ENCODE measurements around the gene C10orf143. TPM values are rescaled to one million over a fixed set of nuclear protein-coding genes. Genes with fewer than 3 reads are reported as not detected.

Gene C10orf143
- total RNA-seq, 1 donor from 2014 or later: 3.1 TPM

GRCh38 chr10:130066743-130067142, 43.9 kb downstream of the C10orf143 start:
- Mint-ChIP-seq H3K9me3 (no peaks in the 10 kb centered on the region), H3K27me3 (ENCODE audit: low read depth) (no peaks in the 10 kb centered on the region), H3K4me3 (ENCODE audit: low read depth) (no peak overlapping the region), H3K36me3 (ENCODE audit: low read depth) (no peaks in the 10 kb centered on the region), H3K27ac (no peak overlapping the region), H3K4me1 (ENCODE audit: low read depth) (no peaks in the 10 kb centered on the region)
- intact Hi-C loops (cut with micrococcal nuclease): no loop called here
- no peak for DNase-seq (ENCODE audit: low spot score)

DNA sequence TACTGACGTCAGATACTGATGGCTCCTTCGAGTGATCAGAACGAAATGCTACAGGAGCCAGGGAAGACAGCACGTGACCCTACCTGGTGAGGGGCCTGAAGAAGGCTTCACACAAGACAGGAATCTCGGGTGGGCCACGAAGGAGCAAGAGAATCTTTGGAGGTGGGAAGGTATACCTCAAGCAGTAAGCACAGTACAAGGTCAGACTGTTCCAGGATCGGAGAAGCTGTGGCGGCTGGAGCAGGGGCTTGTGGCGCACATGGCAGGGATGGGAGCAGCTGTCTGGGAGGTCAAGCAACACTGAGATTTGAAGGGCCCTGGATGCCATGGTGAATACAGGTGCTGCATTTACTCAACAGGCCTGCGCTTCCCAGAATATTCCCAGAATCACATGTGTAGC, 45.4 kb downstream of the C10orf143 start:
- H3K36me3 Mint-ChIP-seq (ENCODE audit: low read depth): no peaks in the 10 kb centered on the region
- DNase-seq (ENCODE audit: low spot score): no peak
- no peak overlapping the region for H3K27ac Mint-ChIP-seq
- intact Hi-C loops (cut with micrococcal nuclease): no loop called here
- H3K4me3 Mint-ChIP-seq (ENCODE audit: low read depth): no peak overlapping the region
- H3K4me1 Mint-ChIP-seq (ENCODE audit: low read depth): no peaks in the 10 kb centered on the region
- no peaks in the 10 kb centered on the region for H3K27me3 Mint-ChIP-seq (ENCODE audit: low read depth)
- no peaks in the 10 kb centered on the region for H3K9me3 Mint-ChIP-seq

GRCh38 chr10:130064783-130065182, 45.8 kb downstream of the C10orf143 start:
- no peak overlapping the region for H3K4me3 Mint-ChIP-seq (ENCODE audit: low read depth)
- no peaks in the 10 kb centered on the region for H3K9me3 Mint-ChIP-seq
- no peaks in the 10 kb centered on the region for H3K36me3 Mint-ChIP-seq (ENCODE audit: low read depth)
- H3K4me1 Mint-ChIP-seq (ENCODE audit: low read depth): no peaks in the 10 kb centered on the region
- H3K27ac Mint-ChIP-seq: no peak overlapping the region
- no peaks in the 10 kb centered on the region for H3K27me3 Mint-ChIP-seq (ENCODE audit: low read depth)
- no peak for DNase-seq (ENCODE audit: low spot score)
- intact Hi-C loops (cut with micrococcal nuclease): no loop called here

- Mint-ChIP-seq H3K9me3 (no peaks in the 10 kb centered on the region), H3K36me3 (ENCODE audit: low read depth) (no peaks in the 10 kb centered on the region), H3K27me3 (ENCODE audit: low read depth) (no peaks in the 10 kb centered on the region), H3K4me1 (ENCODE audit: low read depth) (no peaks in the 10 kb centered on the region), H3K27ac (no peak overlapping the region), H3K4me3 (ENCODE audit: low read depth) (no peak overlapping the region)
- intact Hi-C loops (cut with micrococcal nuclease): no loop called here
- no peak for DNase-seq (ENCODE audit: low spot score)
Observed at GRCh38 chr10:130062976-130063375, 47.7 kb downstream of the C10orf143 start.

DNA sequence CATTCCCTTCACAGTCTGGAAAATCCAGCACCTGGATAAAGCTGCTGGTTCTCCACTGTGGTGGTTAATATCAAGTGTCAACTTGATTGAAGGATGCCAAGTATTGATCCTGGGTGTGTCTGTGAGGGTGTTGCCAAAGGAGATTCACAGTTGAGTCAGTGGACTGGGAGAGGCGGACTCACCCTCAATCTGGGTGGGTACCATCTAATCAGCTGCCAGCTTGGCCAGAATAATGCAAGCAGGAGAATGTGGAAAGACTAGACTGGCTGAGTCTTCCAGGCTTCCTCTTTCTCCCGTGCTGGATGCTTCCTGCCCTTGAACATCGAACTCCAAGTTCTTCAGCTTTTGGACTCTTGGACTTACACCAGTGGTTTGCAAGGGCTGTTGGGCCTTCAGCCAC, 48.4 kb downstream of the C10orf143 start:
- Mint-ChIP-seq H3K27me3 (ENCODE audit: low read depth) (no peaks in the 10 kb centered on the region), H3K9me3 (no peaks in the 10 kb centered on the region), H3K4me3 (ENCODE audit: low read depth) (no peak overlapping the region), H3K4me1 (ENCODE audit: low read depth) (no peaks in the 10 kb centered on the region), H3K36me3 (ENCODE audit: low read depth) (no peaks in the 10 kb centered on the region), H3K27ac (no peak overlapping the region)
- intact Hi-C loops (cut with micrococcal nuclease): no loop called here
- no peak for DNase-seq (ENCODE audit: low spot score)

GRCh38 chr10:130061760-130062159, 48.9 kb downstream of the C10orf143 start:
- Mint-ChIP-seq H3K36me3 (ENCODE audit: low read depth) (no peaks in the 10 kb centered on the region), H3K4me3 (ENCODE audit: low read depth) (no peak overlapping the region), H3K4me1 (ENCODE audit: low read depth) (no peaks in the 10 kb centered on the region), H3K9me3 (no peaks in the 10 kb centered on the region), H3K27ac (no peak overlapping the region), H3K27me3 (ENCODE audit: low read depth) (no peaks in the 10 kb centered on the region)
- no peak for DNase-seq (ENCODE audit: low spot score)
- intact Hi-C loops (cut with micrococcal nuclease): no loop called here

GRCh38 chr10:130054021-130054420, 56.6 kb downstream of the C10orf143 start:
- Mint-ChIP-seq H3K36me3 (ENCODE audit: low read depth) (no peaks in the 10 kb centered on the region), H3K27me3 (ENCODE audit: low read depth) (no peaks in the 10 kb centered on the region), H3K4me3 (ENCODE audit: low read depth) (no peak overlapping the region), H3K4me1 (ENCODE audit: low read depth) (no peaks in the 10 kb centered on the region), H3K27ac (no peak overlapping the region), H3K9me3 (no peaks in the 10 kb centered on the region)
- no peak for DNase-seq (ENCODE audit: low spot score)
- intact Hi-C loops (cut with micrococcal nuclease): no loop called here

- Mint-ChIP-seq H3K4me3 (ENCODE audit: low read depth) (no peak overlapping the region), H3K27ac (no peak overlapping the region), H3K27me3 (ENCODE audit: low read depth) (no peaks in the 10 kb centered on the region), H3K9me3 (no peaks in the 10 kb centered on the region), H3K4me1 (ENCODE audit: low read depth) (no peaks in the 10 kb centered on the region), H3K36me3 (ENCODE audit: low read depth) (no peaks in the 10 kb centered on the region)
- DNase-seq (ENCODE audit: low spot score): no peak
- intact Hi-C loops (cut with micrococcal nuclease): no loop called here
Observed at GRCh38 chr10:130053561-130053960, 57.1 kb downstream of the C10orf143 start.

GRCh38 chr10:130052193-130052592, 58.4 kb downstream of the C10orf143 start:
- Mint-ChIP-seq H3K4me1 (ENCODE audit: low read depth) (no peaks in the 10 kb centered on the region), H3K4me3 (ENCODE audit: low read depth) (no peak overlapping the region), H3K9me3 (no peaks in the 10 kb centered on the region), H3K36me3 (ENCODE audit: low read depth) (no peaks in the 10 kb centered on the region), H3K27me3 (ENCODE audit: low read depth) (no peaks in the 10 kb centered on the region), H3K27ac (no peak overlapping the region)
- intact Hi-C loops (cut with micrococcal nuclease): no loop called here
- no peak for DNase-seq (ENCODE audit: low spot score)

DNA sequence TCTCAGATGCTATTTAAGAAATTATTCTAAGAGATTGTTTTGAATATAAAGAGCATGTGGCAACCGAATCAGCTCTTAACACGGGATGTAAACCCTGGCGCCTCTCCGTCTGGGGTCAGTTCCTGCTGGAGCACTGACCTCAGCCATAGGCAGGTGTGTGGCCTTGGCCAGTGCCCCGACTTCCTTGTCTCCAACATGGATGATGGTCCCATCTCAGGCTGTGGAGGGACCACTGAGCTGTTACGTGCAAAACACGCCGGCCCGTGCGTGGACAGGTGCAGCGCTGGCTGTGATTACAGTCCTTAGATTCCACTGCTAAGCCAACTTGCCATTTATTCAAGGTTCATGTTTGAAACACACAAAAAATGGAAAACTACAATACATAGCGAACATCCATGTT, 59.9 kb downstream of the C10orf143 start:
- no peak overlapping the region for H3K27ac Mint-ChIP-seq
- H3K4me3 Mint-ChIP-seq (ENCODE audit: low read depth): no peak overlapping the region
- H3K36me3 Mint-ChIP-seq (ENCODE audit: low read depth): no peaks in the 10 kb centered on the region
- no peaks in the 10 kb centered on the region for H3K4me1 Mint-ChIP-seq (ENCODE audit: low read depth)
- intact Hi-C loops (cut with micrococcal nuclease): no loop called here
- DNase-seq (ENCODE audit: low spot score): no peak
- H3K27me3 Mint-ChIP-seq (ENCODE audit: low read depth): no peaks in the 10 kb centered on the region
- H3K9me3 Mint-ChIP-seq: no peaks in the 10 kb centered on the region

DNA sequence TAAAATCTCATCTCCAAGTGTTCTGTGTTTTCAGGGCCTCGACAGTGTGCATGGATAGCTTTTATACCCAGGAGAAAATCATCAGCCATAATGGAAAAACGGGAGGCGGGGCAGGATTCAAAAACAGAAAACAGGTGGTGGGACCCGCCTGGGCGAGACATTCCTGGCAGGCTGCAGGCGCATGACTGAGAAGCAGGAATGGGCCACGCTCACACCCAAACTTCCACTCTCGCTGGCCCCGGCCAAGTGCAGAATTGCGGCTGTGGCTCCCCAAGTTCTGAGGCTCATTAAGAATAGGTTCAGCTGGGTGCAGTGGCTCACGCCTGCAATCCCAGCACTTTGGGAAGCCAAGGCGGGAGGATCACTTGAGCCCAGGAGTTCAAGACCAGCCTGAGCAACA, 60.6 kb downstream of the C10orf143 start:
- intact Hi-C loops (cut with micrococcal nuclease): no loop called here
- no peak overlapping the region for H3K4me3 Mint-ChIP-seq (ENCODE audit: low read depth)
- no peaks in the 10 kb centered on the region for H3K9me3 Mint-ChIP-seq
- H3K4me1 Mint-ChIP-seq (ENCODE audit: low read depth): no peaks in the 10 kb centered on the region
- H3K27ac Mint-ChIP-seq: no peak overlapping the region
- no peaks in the 10 kb centered on the region for H3K27me3 Mint-ChIP-seq (ENCODE audit: low read depth)
- no peaks in the 10 kb centered on the region for H3K36me3 Mint-ChIP-seq (ENCODE audit: low read depth)
- DNase-seq (ENCODE audit: low spot score): no peak

DNA sequence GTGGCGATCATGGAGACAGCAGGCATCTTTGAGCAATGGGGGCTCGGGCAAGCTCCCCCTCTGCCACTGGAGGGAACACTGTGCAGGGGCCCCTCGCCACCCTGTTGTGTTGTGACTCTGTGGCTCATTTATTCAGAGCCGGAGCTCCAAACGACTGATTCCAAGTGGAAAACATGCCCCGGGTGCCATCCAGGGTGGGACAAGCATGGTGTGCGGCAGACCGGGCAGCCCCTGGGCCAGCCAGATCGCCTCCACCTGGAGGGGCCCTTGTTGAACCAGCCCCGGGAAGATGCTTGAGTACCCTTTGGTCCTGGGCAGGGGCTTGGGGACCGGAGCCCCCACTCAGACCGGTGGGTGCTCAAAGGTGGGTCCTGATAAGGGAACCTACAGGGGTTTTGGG, 61.4 kb downstream of the C10orf143 start:
- Mint-ChIP-seq H3K9me3 (no peaks in the 10 kb centered on the region), H3K27me3 (ENCODE audit: low read depth) (no peaks in the 10 kb centered on the region), H3K4me1 (ENCODE audit: low read depth) (no peaks in the 10 kb centered on the region), H3K27ac (no peak overlapping the region), H3K4me3 (ENCODE audit: low read depth) (no peak overlapping the region), H3K36me3 (ENCODE audit: low read depth) (no peaks in the 10 kb centered on the region)
- DNase-seq (ENCODE audit: low spot score): no peak
- intact Hi-C loops (cut with micrococcal nuclease): no loop called here

GRCh38 chr10:130048081-130048480, 62.5 kb downstream of the C10orf143 start:
- intact Hi-C loops (cut with micrococcal nuclease): no loop called here
- H3K4me3 Mint-ChIP-seq (ENCODE audit: low read depth): no peak overlapping the region
- no peak for DNase-seq (ENCODE audit: low spot score)
- H3K9me3 Mint-ChIP-seq: no peaks in the 10 kb centered on the region
- peaks cover 2% of the 10 kb centered on the region for H3K27me3 Mint-ChIP-seq (ENCODE audit: low read depth)
- no peaks in the 10 kb centered on the region for H3K4me1 Mint-ChIP-seq (ENCODE audit: low read depth)
- H3K36me3 Mint-ChIP-seq (ENCODE audit: low read depth): no peaks in the 10 kb centered on the region
- no peak overlapping the region for H3K27ac Mint-ChIP-seq

GRCh38 chr10:130047336-130047735, 63.3 kb downstream of the C10orf143 start:
- intact Hi-C loops (cut with micrococcal nuclease): no loop called here
- no peaks in the 10 kb centered on the region for H3K9me3 Mint-ChIP-seq
- no peak overlapping the region for H3K27ac Mint-ChIP-seq
- no peak overlapping the region for H3K4me3 Mint-ChIP-seq (ENCODE audit: low read depth)
- DNase-seq (ENCODE audit: low spot score): no peak
- H3K27me3 Mint-ChIP-seq (ENCODE audit: low read depth): peaks cover 2% of the 10 kb centered on the region
- H3K4me1 Mint-ChIP-seq (ENCODE audit: low read depth): no peaks in the 10 kb centered on the region
- H3K36me3 Mint-ChIP-seq (ENCODE audit: low read depth): no peaks in the 10 kb centered on the region
